A549 (cell line): ENCODE measurements around the gene FAM3B. TPM values are rescaled to one million over a fixed set of nuclear protein-coding genes. Genes with fewer than 3 reads are reported as not detected.

Experiments
- ATAC-seq, 2 experiments: fragments of 200-7000 bp in 1 of 2; fragments of >200 bp in 1 of 2; cut with Nextera tagmentation in 1 of 2; cut with Tn5 transposase in 1 of 2; 3 replicates each; pipeline versions ENCODE4 v1.8.0 to v1.9.1; 2018 to 2020; ENCODE audit warnings: mild to moderate bottlenecking in 1 of 2, moderate library complexity in 1 of 2
- CTCF ChIA-PET: fragments of 300-600 bp; sonication (Branson Sonifier 250); formaldehyde crosslinking; extraction: SDS; loops from one replicate; lab custom pipeline; 2021; ENCODE audit warnings: antibody characterized with exemption, inconsistent platforms; lab: Yijun Ruan, JAX
- POLR2A ChIA-PET: fragments of 350-600 bp; formaldehyde crosslinking; extraction: SDS; loops from one replicate; lab custom pipeline; 2021; ENCODE audit warnings: antibody characterized with exemption, inconsistent platforms; lab: Yijun Ruan, JAX
- DNase-seq, 2 experiments: peaks; one replicate each; pipeline versions ENCODE4 v3.0.0 to v3.0.0-alpha.2; 2011 to 2016; ENCODE audit warnings: low read depth in 1 of 2, low spot score in 1 of 2
- FAIRE-seq: peaks from 2 replicates; lab custom pipeline; 2011; peaks lifted over from hg19 to GRCh38; lab: Jason Lieb, UNC
- H3K27ac ChIP-seq, 2 experiments: fragments of >200 bp; sonication (Bioruptor Twin); formaldehyde crosslinking; 3 replicates each; pipeline ENCODE4 v1.5.1; 2016 to 2017
- H3K4me1 ChIP-seq: fragments of >200 bp; sonication (Bioruptor Twin); formaldehyde crosslinking; 3 replicates; pipeline ENCODE4 v1.6.1; 2016
- H3K4me2 ChIP-seq: fragments of >200 bp; sonication (Bioruptor Twin); formaldehyde crosslinking; 3 replicates; pipeline ENCODE4 v1.6.1; 2016
- H3K4me3 ChIP-seq: fragments of >200 bp; sonication (Bioruptor Twin); formaldehyde crosslinking; 3 replicates; pipeline ENCODE4 v1.5.1; 2016
- H3K9me3 ChIP-seq: fragments of >200 bp; sonication (Bioruptor Twin); formaldehyde crosslinking; 3 replicates; pipeline ENCODE4 v1.6.1; 2016
- ATOH8 ChIP-seq: fragments of 250-450 bp; sonication (Bioruptor Pico); IDR thresholded peaks from 2 replicates; pipeline ENCODE4 v1.5.0; 2020; ENCODE audit warnings: low read depth, mild to moderate bottlenecking, moderate library complexity
- BHLHE40 ChIP-seq: IDR thresholded peaks from 2 replicates; pipeline ENCODE4 v1.6.1; 2012; ENCODE audit warnings: low read depth, low read length, inconsistent platforms
- CBX2 ChIP-seq: fragments of 200-600 bp; sonication (generic); IDR thresholded peaks from 2 replicates; pipeline ENCODE4 v1.6.1; 2016; ENCODE audit warnings: low read depth, mild to moderate bottlenecking, borderline replicate concordance
- EHMT2 ChIP-seq: fragments of 200-600 bp; sonication (generic); IDR thresholded peaks from 2 replicates; pipeline ENCODE4 v1.6.1; 2016; ENCODE audit warnings: antibody characterized with exemption, low read depth, mild to moderate bottlenecking, moderate library complexity
- ESRRA ChIP-seq: fragments of 150-350 bp; IDR thresholded peaks from 2 replicates; pipeline ENCODE4 v1.6.1; 2014; ENCODE audit warnings: mild to moderate bottlenecking, low read length, borderline replicate concordance
- GATA3 ChIP-seq: IDR thresholded peaks from 2 replicates; pipeline ENCODE4 v1.6.1; 2012; ENCODE audit warnings: borderline replicate concordance
- HDAC2 ChIP-seq: fragments of 200-600 bp; sonication (generic); IDR thresholded peaks from 2 replicates; pipeline ENCODE4 v1.6.1; 2016
- HES2 ChIP-seq: fragments of >200 bp; sonication (Bioruptor Twin); formaldehyde crosslinking; IDR thresholded peaks from 2 replicates; pipeline ENCODE4 v1.6.1; 2016
- HOXB13 ChIP-seq: fragments of 250-450 bp; sonication (Bioruptor Pico); IDR thresholded peaks from 2 replicates; pipeline ENCODE4 v1.5.0; 2020; ENCODE audit warnings: low read depth, mild to moderate bottlenecking, moderate library complexity
- KDM1A ChIP-seq: fragments of 200-600 bp; sonication (generic); IDR thresholded peaks from 2 replicates; pipeline ENCODE4 v1.6.1; 2016; ENCODE audit warnings: low read depth, mild to moderate bottlenecking
- MAFK ChIP-seq: fragments of 450-650 bp; IDR thresholded peaks from 2 replicates; pipeline ENCODE4 v1.6.1; 2014; ENCODE audit not compliant: partially characterized antibody
- NPAS2 ChIP-seq: fragments of 250-450 bp; sonication (Bioruptor Pico); IDR thresholded peaks from 2 replicates; pipeline ENCODE4 v1.8.0; 2022; ENCODE audit warnings: mild to moderate bottlenecking, moderate library complexity, borderline replicate concordance
- PHF8 ChIP-seq: fragments of 200-600 bp; sonication (generic); IDR thresholded peaks from 2 replicates; pipeline ENCODE4 v1.6.1; 2016; ENCODE audit warnings: low read depth, mild to moderate bottlenecking, antibody characterized with exemption, moderate library complexity, borderline replicate concordance
- POLR2AphosphoS2 ChIP-seq: conservative IDR thresholded peaks from 2 replicates; pipeline ENCODE4 v1.6.1; 2012; ENCODE audit warnings: low read length, improper control_type of control experiment, inconsistent platforms
- RCOR1 ChIP-seq: fragments of 150-350 bp; IDR thresholded peaks from 2 replicates; pipeline ENCODE4 v1.6.1; 2014; ENCODE audit warnings: antibody characterized with exemption, low read length, low read depth
- RNF2 ChIP-seq: fragments of 200-600 bp; sonication (generic); IDR thresholded peaks from 2 replicates; pipeline ENCODE4 v1.6.1; 2016; ENCODE audit warnings: low read depth, mild to moderate bottlenecking, antibody characterized with exemption, moderate library complexity, borderline replicate concordance
- SMC3 ChIP-seq: fragments of >200 bp; sonication (Bioruptor Twin); formaldehyde crosslinking; IDR thresholded peaks from 3 replicates; pipeline ENCODE4 v1.6.1; 2018; ENCODE audit warnings: inconsistent platforms
- SREBF2 ChIP-seq: fragments of 450-650 bp; IDR thresholded peaks from 2 replicates; pipeline ENCODE4 v1.6.1; 2014; ENCODE audit warnings: mild to moderate bottlenecking, moderate library complexity
- ZNF302 ChIP-seq: fragments of 250-450 bp; sonication (Bioruptor Pico); IDR thresholded peaks from 2 replicates; pipeline ENCODE4 v1.9.0; 2021; ENCODE audit warnings: inconsistent platforms, mild to moderate bottlenecking, moderate library complexity
- WGBS: methylation state at CpG from one replicate; pipeline ENCODE4 v1.1.6; 2017; ENCODE audit errors: missing lambda C conversion rate; 5-methylcytosine and 5-hydroxymethylcytosine counted together
- polyA minus RNA-seq: library from RNA; depleted of rRNA, polyadenylated mRNA; stranded (reverse); fragments of >200 nt; gene quantifications from 2 replicates; pipeline ENCODE4 v1.2.3, GENCODE V29; 2011; rRNA and poly(A)+ RNA removed
- polyA plus RNA-seq, 4 experiments: library from polyadenylated mRNA; depleted of rRNA in 3 of 4; stranded (reverse); fragments of >200 nt; fragmentation: RNase III in 1 of 4; extraction: RNeasy Plus Mini Kit Qiagen cat#74134 plus additional on column Dnase treatment in 1 of 4; gene quantifications; 2 replicates in 3 of 4; 3 replicates in 1 of 4; pipeline ENCODE4 v1.2.3, GENCODE V29; 2011 to 2017

FAM3B gene
- not detected in 2 replicates for polyA plus RNA-seq (2011; rRNA removed)
- polyA plus RNA-seq (2012; cell fraction: cytosol; rRNA removed) = not detected in 2 replicates
- not detected in 2 replicates for polyA plus RNA-seq (2012; cell fraction: nucleus; rRNA removed)
- not detected in 3 replicates for polyA plus RNA-seq (2017; fragmentation: RNase III; extraction: RNeasy Plus Mini Kit Qiagen cat#74134 plus additional on column Dnase treatment)
- not detected in 2 replicates for polyA minus RNA-seq

GRCh38 chr21:41316200-41317062, at the start of gene FAM3B:
TSS of gene FAM3B (plus strand) at chr21:41316801. CDS start at chr21:41316880, 79 bp downstream.
- no peak for DNase-seq
- no peak within 1 kb of the TSS for H3K27ac ChIP-seq
- no peaks in the 10 kb centered on the region for H3K4me1 ChIP-seq
- H3K4me2 ChIP-seq = 0 out of 3 replicates have a peak within 1 kb of the TSS, but pooled peaks have one; percentile 12
- H3K4me3 ChIP-seq = no peak within 1 kb of the TSS
- no peaks in the 10 kb centered on the region for H3K9me3 ChIP-seq
- WGBS = 51% methylated on average over 10 of the region's 55 CpGs
- ATAC-seq = no peak
- POLR2A ChIA-PET = no interaction called here
- CTCF ChIA-PET = no interaction called here
- no peak for FAIRE-seq
- TF ChIP-seq MAFK (no peak), ATOH8 (CRISPR knock-in tag) (no peak), NPAS2 (CRISPR knock-in tag) (no peak), HDAC2 (no peak), SMC3 (no peak), HES2 (no peak), ESRRA (no peak), KDM1A (no peak)

- DNase-seq = no peak
- TF ChIP-seq ZNF302 = no peak
- TF ChIP-seq HOXB13 (CRISPR knock-in tag) = no peak
- H3K4me1 ChIP-seq = no peaks in the 10 kb centered on the region
- 94% methylated on average over 2 of the region's 2 CpGs for WGBS
- ChIA-PET CTCF (interaction anchor here (2.1 kb wide), 1 partner anchor 16 kb away, joined by 7 read pairs; no protein-coding TSS in a partner anchor), POLR2A (no interaction called here)
- no peak for ATAC-seq
- no peak overlapping the region for H3K4me2 ChIP-seq
- no peak for FAIRE-seq
- no peaks in the 10 kb centered on the region for H3K9me3 ChIP-seq
- no peak overlapping the region for H3K27ac ChIP-seq
- H3K4me3 ChIP-seq = no peak overlapping the region
These were observed 49.3 kb upstream of the FAM3B start for GRCh38 chr21:41267346-41267745.

GRCh38 chr21:41269535-41269934, 47.1 kb upstream of the FAM3B start:
- H3K27ac ChIP-seq = no peak overlapping the region
- FAIRE-seq (no peak), ATAC-seq (no peak)
- H3K9me3 ChIP-seq = no peaks in the 10 kb centered on the region
- POLR2A ChIA-PET = no interaction called here
- TF ChIP-seq RCOR1 (no peak), PHF8 (no peak), BHLHE40 (no peak), SREBF2 (no peak), NPAS2 (CRISPR knock-in tag) (no peak), RNF2 (no peak), CBX2 (no peak), SMC3 (no peak), GATA3 (no peak), ZNF302 (no peak), POLR2AphosphoS2 (no peak), EHMT2 (no peak)
- TF ChIP-seq, all 56 proteins: peak for 0
- DNase-seq = no peak
- no peak overlapping the region for H3K4me3 ChIP-seq
- no peaks in the 10 kb centered on the region for H3K4me1 ChIP-seq
- no peak overlapping the region for H3K4me2 ChIP-seq
- WGBS = 14% methylated on average over 1 of the region's 1 CpG
- CTCF ChIA-PET = interaction anchor here (0.6 to 1.0 kb wide), 2 partner anchors 12 to 121 kb away, joined by 3 read pairs; no protein-coding TSS in a partner anchor
